A673 (cell line): ENCODE measurements around the gene KIF4A. TPM values are rescaled to one million over a fixed set of nuclear protein-coding genes. Genes with fewer than 3 reads are reported as not detected.

ENCODE experiments used
- BruUV-seq: library from RNA; stranded (reverse); fragments of 400-500 nt; replicated peaks from 2 replicates; lab custom pipeline; 2021; lab: Mats Ljungman, UMichigan
- CTCF ChIA-PET: fragments of 300-600 bp; sonication (Branson Sonifier 250); formaldehyde crosslinking; loops from one replicate; lab custom pipeline; 2022; ENCODE audit warnings: antibody characterized with exemption; lab: Charles Lee
- POLR2A ChIA-PET: fragments of 300-600 bp; sonication (Branson Sonifier 250); formaldehyde crosslinking; loops from one replicate; lab custom pipeline; 2022; ENCODE audit warnings: antibody characterized with exemption; ENCODE audit not compliant: low non-redundant PET; lab: Charles Lee
- DNase-seq: peaks from one replicate; pipeline ENCODE4 v3.0.0-alpha.2; 2015; ENCODE audit warnings: low spot score
- H3K27ac ChIP-seq: fragments of 200-600 bp; sonication (generic); 2 replicates; pipeline ENCODE4 v1.5.1; 2016; ENCODE audit warnings: mixed run types, low read depth, mild to moderate bottlenecking, mixed read lengths, antibody characterized with exemption, low read length; ENCODE audit not compliant: poor library complexity, severe bottlenecking
- H3K27me3 ChIP-seq: fragments of 200-600 bp; sonication (generic); replicated peaks from 2 replicates; pipeline ENCODE4 v1.6.1; 2017; ENCODE audit warnings: mixed run types, low read depth, mild to moderate bottlenecking, mixed read lengths, antibody characterized with exemption, low read length; ENCODE audit not compliant: insufficient read depth, poor library complexity
- H3K36me3 ChIP-seq: fragments of 200-600 bp; sonication (generic); 2 replicates; pipeline ENCODE4 v1.6.1; 2016; ENCODE audit warnings: mixed run types, mild to moderate bottlenecking, mixed read lengths, antibody characterized with exemption, low read length; ENCODE audit not compliant: insufficient read depth, poor library complexity, severe bottlenecking
- H3K4me1 ChIP-seq: fragments of 200-600 bp; sonication (generic); 2 replicates; pipeline ENCODE4 v1.6.1; 2017; ENCODE audit warnings: mixed run types, mild to moderate bottlenecking, mixed read lengths, antibody characterized with exemption, low read length; ENCODE audit not compliant: insufficient read depth, poor library complexity, severe bottlenecking
- H3K4me3 ChIP-seq: fragments of 200-600 bp; sonication (generic); 2 replicates; pipeline ENCODE4 v1.5.1; 2016; ENCODE audit warnings: low read depth, mixed run types, mild to moderate bottlenecking, mixed read lengths, low read length; ENCODE audit not compliant: poor library complexity, severe bottlenecking
- H3K9me3 ChIP-seq: fragments of 200-600 bp; sonication (generic); 2 replicates; pipeline ENCODE4 v1.6.1; 2016; ENCODE audit warnings: mixed run types, low read depth, mild to moderate bottlenecking, mixed read lengths, antibody characterized with exemption, low read length; ENCODE audit not compliant: poor library complexity, severe bottlenecking
- CTCF ChIP-seq: fragments of 300-800, 200-600 bp; sonication (generic); conservative IDR thresholded peaks from 2 replicates; pipeline ENCODE4 v1.5.1; 2017; ENCODE audit warnings: low read depth, mild to moderate bottlenecking, antibody characterized with exemption, low read length, moderate library complexity, mixed read lengths
- EZH2 ChIP-seq: fragments of 200-600 bp; sonication (generic); IDR thresholded peaks from 2 replicates; pipeline ENCODE4 v1.6.1; 2017; ENCODE audit warnings: borderline replicate concordance, low read depth, mild to moderate bottlenecking, mixed read lengths, antibody characterized with exemption, low read length; ENCODE audit not compliant: poor library complexity, severe bottlenecking
- intact Hi-C: fragments of 100-400 bp; cut with micrococcal nuclease; formaldehyde crosslinking; loops from one replicate; pipeline ENCODE4 v1.10.0; 2022; ENCODE audit not compliant: unreplicated experiment
- total RNA-seq: library from RNA; stranded (reverse); gene quantifications from 2 replicates; pipeline ENCODE4 v1.2.3, GENCODE V29; 2021

Gene KIF4A
- total RNA-seq, 1 experiment from 2014 or later: 76.7 TPM

GRCh38 chrX:70252491-70252890 is 37.4 kb upstream of the KIF4A start:
- intact Hi-C loops: no loop called here

GRCh38 chrX:70253377-70254062 is 36.4 kb upstream of the KIF4A start:
- CTCF ChIA-PET: no interaction called here
- TF ChIP-seq CTCF (no peak), EZH2 (no peak)
- no TSS peak for BruUV-seq
- DNase-seq: no peak
- Histone ChIP-seq H3K9me3 (no peaks in the 10 kb centered on the region), H3K27me3 (peaks cover 5% of the 10 kb centered on the region), H3K4me1 (no peaks in the 10 kb centered on the region), H3K36me3 (no peaks in the 10 kb centered on the region), H3K4me3 (no peak overlapping the region), H3K27ac (no peak overlapping the region)
- POLR2A ChIA-PET: interaction anchor here (0.6 kb wide), 1 partner anchor 594 kb away, joined by 3 read pairs; no protein-coding TSS in a partner anchor
- intact Hi-C loops: no loop called here

More at GRCh38 chrX:70252491-70252890, 37.4 kb upstream of the KIF4A start:
- DNase-seq: no peak
- ChIA-PET CTCF (no interaction called here), POLR2A (no interaction called here)
- no TSS peak for BruUV-seq
- H3K9me3 ChIP-seq: no peaks in the 10 kb centered on the region
- H3K4me1 ChIP-seq: no peaks in the 10 kb centered on the region
- peaks cover 5% of the 10 kb centered on the region for H3K27me3 ChIP-seq
- H3K27ac ChIP-seq: no peak overlapping the region
- TF ChIP-seq CTCF (no peak), EZH2 (no peak)
- no peak overlapping the region for H3K4me3 ChIP-seq
- no peaks in the 10 kb centered on the region for H3K36me3 ChIP-seq

DNA sequence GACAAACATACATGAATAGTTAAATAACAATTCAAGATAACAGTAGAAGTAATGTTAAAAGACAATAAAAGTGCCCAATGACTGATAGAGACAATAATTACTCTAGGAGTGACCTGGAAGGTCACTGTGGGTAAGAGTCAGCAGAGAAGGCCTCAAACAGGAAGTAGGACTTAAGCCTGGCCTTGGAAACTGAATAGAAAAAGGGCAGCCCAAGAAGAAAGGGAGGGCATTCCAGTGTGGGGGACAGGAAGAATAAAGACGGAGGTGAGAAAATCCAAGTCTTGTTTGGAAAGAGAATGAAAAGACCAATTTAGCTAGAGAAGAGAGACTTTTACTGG is 35.9 kb upstream of the KIF4A start:
- no peak for TF ChIP-seq EZH2
- TF ChIP-seq CTCF: no peak
- Histone ChIP-seq H3K27me3 (peaks cover 5% of the 10 kb centered on the region), H3K4me3 (no peak overlapping the region), H3K36me3 (no peaks in the 10 kb centered on the region), H3K9me3 (no peaks in the 10 kb centered on the region), H3K27ac (no peak overlapping the region), H3K4me1 (no peaks in the 10 kb centered on the region)
- POLR2A ChIA-PET: no interaction called here
- no TSS peak for BruUV-seq
- DNase-seq: no peak
- CTCF ChIA-PET: no interaction called here
- intact Hi-C loops: no loop called here
